Panc1 (cell line): ENCODE measurements around the gene FBF1.

Source experiments
- CTCF ChIP-seq: fragments of 450-650 bp; IDR thresholded peaks from 2 replicates; pipeline ENCODE4 v1.5.1; 2017; ENCODE audit warnings: mild to moderate bottlenecking
- POLR2AphosphoS5 ChIP-seq: IDR thresholded peaks from 2 replicates; pipeline ENCODE4 v1.6.1; 2012; ENCODE audit warnings: mild to moderate bottlenecking, low read depth, low read length, moderate library complexity
- REST ChIP-seq, 2 experiments: IDR thresholded peaks; 2 replicates each; pipeline ENCODE4 v1.6.1; 2011 to 2012; ENCODE audit warnings: low read depth in 2 of 2, control low read depth in 1 of 2, low read length in 1 of 2, mild to moderate bottlenecking in 1 of 2, moderate library complexity in 1 of 2; ENCODE audit not compliant: insufficient read depth in 1 of 2

GRCh38 chr17:75976175-75976848 lies 35.5 kb upstream of the FBF1 start:
- no peak for TF ChIP-seq CTCF
- TF ChIP-seq REST (IDR thresholded peaks at IDR 0.05; ENCODE audit: insufficient read depth in 1 of 2, low read depth in 2 of 2, low read length in 1 of 2), result no peak
- TF ChIP-seq POLR2AphosphoS5, result no peak
